ENCODE measurements around the gene CTXN1. TPM values are rescaled to one million over a fixed set of nuclear protein-coding genes. Genes with fewer than 3 reads are reported as not detected.

The CTXN1 gene
- total and polyA plus RNA-seq, 2 of the 4 experiments (the other 2 are of a cell fraction): 0.36 to 7.4 TPM

- intact Hi-C loops (cut with micrococcal nuclease): no loop called here
- H3K18ac ChIP-seq (ENCODE audit: low read depth, low read length): no peak overlapping the region
- no peak overlapping the region for H2BK120ac ChIP-seq (ENCODE audit: low read depth, low read length)
- TF ChIP-seq MXI1 (IDR thresholded peaks at IDR 0.05; ENCODE audit: borderline replicate concordance, low read depth, low read length): no peak
- TF ChIP-seq, protein P1, sequence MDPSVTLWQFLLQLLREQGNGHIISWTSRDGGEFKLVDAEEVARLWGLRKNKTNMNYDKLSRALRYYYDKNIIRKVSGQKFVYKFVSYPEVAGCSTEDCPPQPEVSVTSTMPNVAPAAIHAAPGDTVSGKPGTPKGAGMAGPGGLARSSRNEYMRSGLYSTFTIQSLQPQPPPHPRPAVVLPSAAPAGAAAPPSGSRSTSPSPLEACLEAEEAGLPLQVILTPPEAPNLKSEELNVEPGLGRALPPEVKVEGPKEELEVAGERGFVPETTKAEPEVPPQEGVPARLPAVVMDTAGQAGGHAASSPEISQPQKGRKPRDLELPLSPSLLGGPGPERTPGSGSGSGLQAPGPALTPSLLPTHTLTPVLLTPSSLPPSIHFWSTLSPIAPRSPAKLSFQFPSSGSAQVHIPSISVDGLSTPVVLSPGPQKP (IDR thresholded peaks at IDR 0.05; ENCODE audit: borderline replicate concordance, low read depth, low read length): no peak
- TF ChIP-seq, protein P2, sequence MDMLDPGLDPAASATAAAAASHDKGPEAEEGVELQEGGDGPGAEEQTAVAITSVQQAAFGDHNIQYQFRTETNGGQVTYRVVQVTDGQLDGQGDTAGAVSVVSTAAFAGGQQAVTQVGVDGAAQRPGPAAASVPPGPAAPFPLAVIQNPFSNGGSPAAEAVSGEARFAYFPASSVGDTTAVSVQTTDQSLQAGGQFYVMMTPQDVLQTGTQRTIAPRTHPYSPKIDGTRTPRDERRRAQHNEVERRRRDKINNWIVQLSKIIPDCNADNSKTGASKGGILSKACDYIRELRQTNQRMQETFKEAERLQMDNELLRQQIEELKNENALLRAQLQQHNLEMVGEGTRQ (IDR thresholded peaks at IDR 0.05; ENCODE audit: low read depth, low read length): no peak
- TF ChIP-seq RFX5 (IDR thresholded peaks at IDR 0.05; ENCODE audit: low read depth, low read length): no peak
- no peak for TF ChIP-seq CHD1 (IDR thresholded peaks at IDR 0.05; ENCODE audit: low read depth, low read length)
- no peak for TF ChIP-seq MAZ (IDR thresholded peaks at IDR 0.05; ENCODE audit: borderline replicate concordance, low read depth, low read length)
- TF ChIP-seq RCOR1 (IDR thresholded peaks at IDR 0.05; ENCODE audit: insufficient replicate concordance, low read length): no peak
- no peak for TF ChIP-seq BHLHE40 (IDR thresholded peaks at IDR 0.05; ENCODE audit: low read depth, low read length)
- no peak for TF ChIP-seq CEBPB (IDR thresholded peaks at IDR 0.05; ENCODE audit: low read depth, low read length)
- no peak for TF ChIP-seq NFE2L2 (IDR thresholded peaks at IDR 0.05; ENCODE audit: low read depth, low read length)
- no peak for TF ChIP-seq SMC3 (IDR thresholded peaks at IDR 0.05; ENCODE audit: low read depth, low read length)
- TF ChIP-seq POLR2A (IDR thresholded peaks at IDR 0.05; ENCODE audit: low read depth, low read length): no peak
- no peak for TF ChIP-seq RAD21 (IDR thresholded peaks at IDR 0.05; ENCODE audit: low read length)
- TF ChIP-seq CTCF (conservative IDR thresholded peaks at IDR 0.05; ENCODE audit: low read depth, low read length): no peak
- TF ChIP-seq MAFK (IDR thresholded peaks at IDR 0.05; ENCODE audit: low read depth, low read length): no peak
- no peak for TF ChIP-seq FOS (IDR thresholded peaks at IDR 0.05; ENCODE audit: low read depth, low read length)
- H3K79me1 ChIP-seq (ENCODE audit: low read depth in 1 of 2, low read length in 2 of 2): peaks cover 0 to 18% of the 10 kb centered on the region in 2 experiments; a peak in 2 of 4 replicates
- H3K4me3 ChIP-seq (ENCODE audit: insufficient read depth, low read depth, low read length): no peak overlapping the region
- peaks cover 23% of the 10 kb centered on the region for H4K20me1 ChIP-seq (ENCODE audit: insufficient read depth, low read length)
- H4K8ac ChIP-seq (ENCODE audit: low read depth in 2 of 2, low read length in 2 of 2): no peak overlapping the region
- no peak overlapping the region for H3K4me2 ChIP-seq (ENCODE audit: low read depth, low read length)
- H2AK9ac ChIP-seq (replicated peaks; ENCODE audit: low read depth, low read length, poor library complexity): no peak overlapping the region
- BruUV-seq (replicated peaks): no TSS peak
- no peak for ATAC-seq (ENCODE audit: low read depth)
- H2BK5ac ChIP-seq (ENCODE audit: low read depth, low read length, poor library complexity, severe bottlenecking): no peak overlapping the region
- H3K4me1 ChIP-seq (ENCODE audit: control insufficient read depth, insufficient read depth, low read length): peaks cover 7% of the 10 kb centered on the region; the same call in 1 of the 2 replicates
- H4K91ac ChIP-seq (ENCODE audit: insufficient read depth, low read depth, low read length): no peak overlapping the region
- no peak overlapping the region for H2BK15ac ChIP-seq (ENCODE audit: low read depth, low read length)
- no peak overlapping the region for H3K9ac ChIP-seq (ENCODE audit: low read depth, low read length)
- 93% methylated on average over 4 of the region's 31 CpGs; no CpG with 5 or more reads in 1 of the 2 experiments for WGBS, 2 experiments (ENCODE audit: extremely low coverage in 2 of 2, insufficient read length in 1 of 2)
- H2AFZ ChIP-seq (replicated peaks; ENCODE audit: low read length, poor library complexity): no peak overlapping the region
- DNase-seq: no peak
- H4K5ac ChIP-seq (ENCODE audit: low read depth, low read length): no peak overlapping the region
- no peak overlapping the region for H3K23ac ChIP-seq (ENCODE audit: low read depth, low read length)
- in situ Hi-C loops (cut with MboI; ENCODE audit: low sequenced_read_pairs): no loop called here
- peaks cover 28% of the 10 kb centered on the region for H3K36me3 ChIP-seq (ENCODE audit: control insufficient read depth, insufficient read depth, low read length)
- H3K27ac ChIP-seq (ENCODE audit: insufficient read depth, low read length): no peak overlapping the region
- POLR2A ChIA-PET (ENCODE audit: unreplicated experiment): no interaction called here
- H3K27me3 ChIP-seq (ENCODE audit: control insufficient read depth, insufficient read depth, low read length): peaks cover 11% of the 10 kb centered on the region
- no peaks in the 10 kb centered on the region for H3K9me3 ChIP-seq (ENCODE audit: control insufficient read depth, insufficient read depth, low read length)
- H3K9me1 ChIP-seq (ENCODE audit: insufficient read depth, low read length): no peaks in the 10 kb centered on the region; the same call in 1 of the 2 replicates
- no peak overlapping the region for H2AK5ac ChIP-seq (ENCODE audit: low read depth, low read length)
- H3K56ac ChIP-seq (ENCODE audit: extremely low read depth, insufficient read depth, low read length): no peak overlapping the region
- dilution Hi-C loops (cut with HindIII; ENCODE audit: low sequenced_read_pairs, unreplicated experiment): no loop called here
- no peak overlapping the region for H2BK20ac ChIP-seq (ENCODE audit: low read depth, low read length)
- no peak overlapping the region for H3K14ac ChIP-seq (replicated peaks; ENCODE audit: low read depth, low read length)
- no peak overlapping the region for H3K4ac ChIP-seq (ENCODE audit: low read depth, low read length)
- CTCF ChIA-PET: no interaction called here
Measured at GRCh38 chr19:7912144-7912696, 13.7 kb downstream of the CTXN1 start.

All from IMR-90 (cell line).